Transverse colon (tissue), 4 donors: ENCODE results near the gene GOLGA8N.
"Not testable (repeated sequence)": the region's sequence is repeated elsewhere in the genome, so short reads cannot be mapped to it uniquely, and the experiment has no call there.

Experiments
- EP300 ChIP-seq: sonication (generic); formaldehyde crosslinking; IDR thresholded peaks from one replicate; pipeline ENCODE4 v1.6.1; 2017; ENCODE audit warnings: antibody characterized with exemption, low read depth
- POLR2A ChIP-seq: fragments of 450-650 bp; IDR thresholded peaks from one replicate; pipeline ENCODE4 v1.6.1; 2016; ENCODE audit warnings: antibody characterized with exemption, mild to moderate bottlenecking, moderate library complexity
- POLR2AphosphoS5 ChIP-seq, 3 donors: sonication (generic); formaldehyde crosslinking; IDR thresholded peaks; one replicate each; pipeline ENCODE4 v1.6.1; 2016; ENCODE audit warnings: antibody characterized with exemption in 3 of 3
- TF ChIP-seq, protein P1 (sequence below), 5 experiments: fragments of 200-600 bp in 3 of 5; fragments of 450-650 bp in 2 of 5; sonication (generic) in 3 of 5; IDR thresholded peaks; 1 replicate in 2 of 5; 2 replicates in 3 of 5; pipeline ENCODE4 v1.5.1; 2016 to 2017; ENCODE audit warnings: antibody characterized with exemption in 5 of 5, inconsistent platforms in 3 of 5, mild to moderate bottlenecking in 2 of 5, moderate library complexity in 1 of 5

DNA sequence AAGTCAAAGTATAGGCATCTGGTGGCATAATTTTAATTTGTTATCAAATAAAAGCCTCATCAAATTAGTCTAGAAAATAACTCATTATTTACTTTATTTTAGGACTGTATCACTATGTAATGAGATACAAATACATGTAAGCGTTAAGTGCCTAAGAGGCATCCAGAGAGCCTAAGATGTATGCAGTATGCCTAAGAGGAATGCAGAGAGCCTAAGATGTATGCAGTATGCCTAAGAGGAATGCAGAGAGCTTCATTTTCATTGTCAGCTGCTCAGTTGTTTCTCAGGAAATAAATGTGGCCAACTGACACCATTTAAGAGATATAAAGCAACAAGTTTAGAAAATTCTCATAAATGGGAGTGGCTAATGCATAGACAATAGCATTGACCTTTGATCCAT lies 49.8 kb upstream of the GOLGA8N start:
- not testable (repeated sequence) for TF ChIP-seq POLR2AphosphoS5 (IDR thresholded peaks at IDR 0.05); POLR2A; EP300
- TF ChIP-seq, protein P1, sequence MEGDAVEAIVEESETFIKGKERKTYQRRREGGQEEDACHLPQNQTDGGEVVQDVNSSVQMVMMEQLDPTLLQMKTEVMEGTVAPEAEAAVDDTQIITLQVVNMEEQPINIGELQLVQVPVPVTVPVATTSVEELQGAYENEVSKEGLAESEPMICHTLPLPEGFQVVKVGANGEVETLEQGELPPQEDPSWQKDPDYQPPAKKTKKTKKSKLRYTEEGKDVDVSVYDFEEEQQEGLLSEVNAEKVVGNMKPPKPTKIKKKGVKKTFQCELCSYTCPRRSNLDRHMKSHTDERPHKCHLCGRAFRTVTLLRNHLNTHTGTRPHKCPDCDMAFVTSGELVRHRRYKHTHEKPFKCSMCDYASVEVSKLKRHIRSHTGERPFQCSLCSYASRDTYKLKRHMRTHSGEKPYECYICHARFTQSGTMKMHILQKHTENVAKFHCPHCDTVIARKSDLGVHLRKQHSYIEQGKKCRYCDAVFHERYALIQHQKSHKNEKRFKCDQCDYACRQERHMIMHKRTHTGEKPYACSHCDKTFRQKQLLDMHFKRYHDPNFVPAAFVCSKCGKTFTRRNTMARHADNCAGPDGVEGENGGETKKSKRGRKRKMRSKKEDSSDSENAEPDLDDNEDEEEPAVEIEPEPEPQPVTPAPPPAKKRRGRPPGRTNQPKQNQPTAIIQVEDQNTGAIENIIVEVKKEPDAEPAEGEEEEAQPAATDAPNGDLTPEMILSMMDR (IDR thresholded peaks at IDR 0.05) = not testable (repeated sequence)
